Upper lobe of right lung (tissue), 1 donor: ENCODE data around the gene PLCB1. TPM values are rescaled to one million over a fixed set of nuclear protein-coding genes. Genes with fewer than 3 reads are reported as not detected.

ENCODE experiments used
- ATAC-seq: fragments of 200-7000 bp; cut with Tn5 transposase; one replicate; pipeline ENCODE4 v1.9.1; 2020; ENCODE audit warnings: mild to moderate bottlenecking, moderate library complexity
- DNase-seq: peaks from one replicate; pipeline ENCODE4 v3.0.0-alpha.2; 2020
- H3K27ac ChIP-seq: fragments of 200-600 bp; one replicate; pipeline ENCODE4 v1.8.0; 2022
- H3K27me3 ChIP-seq: fragments of 200-600 bp; one replicate; pipeline ENCODE4 v1.8.0; 2022; ENCODE audit warnings: mild to moderate bottlenecking
- H3K36me3 ChIP-seq: fragments of 200-600 bp; one replicate; pipeline ENCODE4 v1.8.0; 2022
- H3K4me1 ChIP-seq: fragments of 200-600 bp; one replicate; pipeline ENCODE4 v1.8.0; 2022
- H3K4me3 ChIP-seq: fragments of 200-600 bp; one replicate; pipeline ENCODE4 v1.8.0; 2022; ENCODE audit warnings: mild to moderate bottlenecking
- H3K9me3 ChIP-seq: fragments of 200-600 bp; one replicate; pipeline ENCODE4 v1.8.0; 2022
- intact Hi-C: fragments of 100-400 bp; cut with DNase I; formaldehyde crosslinking; loops from one replicate; pipeline ENCODE4 v1.11.0; 2022
- total RNA-seq: library from RNA; stranded (reverse); fragmentation: NEBNext Ultra II Directional; extraction: Animal tissue kit (Norgen Biotek cat#: 25700); gene quantifications from one replicate; pipeline ENCODE4 v1.2.1, GENCODE V29; 2021
- TF ChIP-seq, protein P1 (sequence below): fragments of 200-600 bp; IDR thresholded peaks from one replicate; pipeline ENCODE4 v1.8.0; 2022; ENCODE audit warnings: antibody characterized with exemption
- donor health status: DM: no; HTN: yes; CAD: no; lungs with severe emphysema.

Gene PLCB1
- total RNA-seq, 1 donor from 2014 or later: 12.4 TPM

DNA sequence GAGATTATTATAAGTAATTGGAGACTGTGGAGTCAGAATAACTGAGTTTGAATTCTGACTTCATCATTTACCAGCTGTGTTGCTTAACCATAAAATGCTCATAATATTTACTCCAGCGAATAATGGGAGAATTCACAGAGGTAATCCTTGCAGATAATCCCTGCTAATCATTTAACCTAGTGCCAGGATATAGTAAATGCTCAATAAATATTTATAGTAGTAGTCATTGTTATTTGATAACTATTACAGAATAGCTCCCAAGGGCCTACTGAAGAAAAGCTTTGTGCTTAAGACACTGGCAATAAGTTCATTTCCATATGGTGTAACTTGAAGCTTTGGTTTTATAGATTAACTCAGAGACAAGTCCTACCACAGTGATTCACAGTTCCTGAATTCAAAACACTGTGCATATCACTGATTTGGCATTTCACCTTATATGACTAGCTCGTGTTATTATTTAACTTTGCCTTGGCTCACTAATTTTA lies 728.0 kb downstream of the PLCB1 start:
- Histone ChIP-seq H3K27ac (no peak overlapping the region), H3K4me3 (no peak overlapping the region), H3K9me3 (no peaks in the 10 kb centered on the region), H3K36me3 (no peaks in the 10 kb centered on the region), H3K4me1 (no peaks in the 10 kb centered on the region), H3K27me3 (no peaks in the 10 kb centered on the region)
- DNase-seq (no peak), ATAC-seq (no peak)
- intact Hi-C loops: no loop called here
- TF ChIP-seq, protein P1, sequence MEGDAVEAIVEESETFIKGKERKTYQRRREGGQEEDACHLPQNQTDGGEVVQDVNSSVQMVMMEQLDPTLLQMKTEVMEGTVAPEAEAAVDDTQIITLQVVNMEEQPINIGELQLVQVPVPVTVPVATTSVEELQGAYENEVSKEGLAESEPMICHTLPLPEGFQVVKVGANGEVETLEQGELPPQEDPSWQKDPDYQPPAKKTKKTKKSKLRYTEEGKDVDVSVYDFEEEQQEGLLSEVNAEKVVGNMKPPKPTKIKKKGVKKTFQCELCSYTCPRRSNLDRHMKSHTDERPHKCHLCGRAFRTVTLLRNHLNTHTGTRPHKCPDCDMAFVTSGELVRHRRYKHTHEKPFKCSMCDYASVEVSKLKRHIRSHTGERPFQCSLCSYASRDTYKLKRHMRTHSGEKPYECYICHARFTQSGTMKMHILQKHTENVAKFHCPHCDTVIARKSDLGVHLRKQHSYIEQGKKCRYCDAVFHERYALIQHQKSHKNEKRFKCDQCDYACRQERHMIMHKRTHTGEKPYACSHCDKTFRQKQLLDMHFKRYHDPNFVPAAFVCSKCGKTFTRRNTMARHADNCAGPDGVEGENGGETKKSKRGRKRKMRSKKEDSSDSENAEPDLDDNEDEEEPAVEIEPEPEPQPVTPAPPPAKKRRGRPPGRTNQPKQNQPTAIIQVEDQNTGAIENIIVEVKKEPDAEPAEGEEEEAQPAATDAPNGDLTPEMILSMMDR: no peak

GRCh38 chr20:8862092-8862491 lies 730.0 kb downstream of the PLCB1 start:
- intact Hi-C loops: no loop called here
- no peaks in the 10 kb centered on the region for H3K27me3 ChIP-seq
- no peaks in the 10 kb centered on the region for H3K4me1 ChIP-seq
- TF ChIP-seq, protein P1: no peak
- no peak for ATAC-seq
- no peak overlapping the region for H3K4me3 ChIP-seq
- H3K36me3 ChIP-seq: no peaks in the 10 kb centered on the region
- no peaks in the 10 kb centered on the region for H3K9me3 ChIP-seq
- DNase-seq: no peak
- H3K27ac ChIP-seq: no peak overlapping the region

DNA sequence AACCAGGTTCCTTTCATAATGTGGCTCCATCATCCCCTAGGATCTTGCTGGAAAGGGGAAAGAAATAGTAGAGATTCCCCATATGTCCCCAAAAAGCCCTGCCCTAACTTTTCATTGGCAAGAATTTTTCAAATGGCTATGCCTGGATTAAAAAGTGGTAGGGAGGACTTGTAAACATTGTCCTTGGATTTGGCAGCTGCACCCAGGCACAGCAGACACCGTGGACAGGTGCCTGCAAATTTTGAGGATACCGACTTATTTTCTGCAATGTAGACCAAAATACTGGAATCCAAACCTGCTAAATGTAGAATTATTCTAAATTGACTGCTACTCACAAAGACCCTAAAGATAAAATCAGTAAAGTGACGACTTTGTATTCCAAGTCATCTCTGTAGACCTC lies 733.6 kb downstream of the PLCB1 start:
- H3K4me1 ChIP-seq: no peaks in the 10 kb centered on the region
- H3K27ac ChIP-seq: no peak overlapping the region
- H3K36me3 ChIP-seq: no peaks in the 10 kb centered on the region
- intact Hi-C loops: no loop called here
- DNase-seq (no peak), ATAC-seq (no peak)
- H3K27me3 ChIP-seq: no peaks in the 10 kb centered on the region
- H3K9me3 ChIP-seq: no peaks in the 10 kb centered on the region
- TF ChIP-seq, protein P1: no peak
- no peak overlapping the region for H3K4me3 ChIP-seq

GRCh38 chr20:8867038-8867740 lies 735.1 kb downstream of the PLCB1 start:
- no peaks in the 10 kb centered on the region for H3K27me3 ChIP-seq
- H3K36me3 ChIP-seq: no peaks in the 10 kb centered on the region
- TF ChIP-seq, protein P1: no peak
- intact Hi-C loops: no loop called here
- H3K9me3 ChIP-seq: no peaks in the 10 kb centered on the region
- no peak for DNase-seq
- no peak for ATAC-seq
- no peak overlapping the region for H3K27ac ChIP-seq
- no peak overlapping the region for H3K4me3 ChIP-seq
- no peaks in the 10 kb centered on the region for H3K4me1 ChIP-seq

DNA sequence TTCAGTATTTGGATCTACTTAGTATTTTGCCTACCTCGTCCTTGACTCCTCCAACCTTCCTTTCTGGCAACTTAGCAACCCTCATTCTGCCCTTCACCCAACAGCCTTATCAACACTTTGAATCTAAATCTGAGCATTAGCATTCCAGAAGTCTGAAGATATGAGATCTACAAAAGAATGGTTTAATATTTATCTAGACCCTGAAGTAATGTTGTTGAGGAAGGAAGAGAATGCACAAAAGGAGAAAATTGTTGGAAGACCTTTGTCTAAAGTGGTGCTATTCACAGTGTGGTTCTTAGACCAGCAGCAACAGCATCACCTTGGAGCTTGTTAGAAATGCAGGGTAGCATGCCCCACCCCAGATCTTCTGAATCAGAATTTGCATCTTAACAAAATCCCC lies 738.6 kb downstream of the PLCB1 start:
- Histone ChIP-seq H3K9me3 (no peaks in the 10 kb centered on the region), H3K36me3 (no peaks in the 10 kb centered on the region), H3K27me3 (no peaks in the 10 kb centered on the region), H3K4me3 (no peak overlapping the region), H3K4me1 (no peaks in the 10 kb centered on the region), H3K27ac (no peak overlapping the region)
- ATAC-seq: no peak
- no peak for DNase-seq
- intact Hi-C loops: no loop called here
- TF ChIP-seq, protein P1: no peak
